Measurements from ENCODE around the gene KRTAP5-11. TPM values are rescaled to one million over a fixed set of nuclear protein-coding genes. Genes with fewer than 3 reads are reported as not detected.
"Not testable (repeated sequence)": the region's sequence is repeated elsewhere in the genome, so short reads cannot be mapped to it uniquely, and the experiment has no call there.

Gene KRTAP5-11
- not detected for polyA plus RNA-seq

DNA sequence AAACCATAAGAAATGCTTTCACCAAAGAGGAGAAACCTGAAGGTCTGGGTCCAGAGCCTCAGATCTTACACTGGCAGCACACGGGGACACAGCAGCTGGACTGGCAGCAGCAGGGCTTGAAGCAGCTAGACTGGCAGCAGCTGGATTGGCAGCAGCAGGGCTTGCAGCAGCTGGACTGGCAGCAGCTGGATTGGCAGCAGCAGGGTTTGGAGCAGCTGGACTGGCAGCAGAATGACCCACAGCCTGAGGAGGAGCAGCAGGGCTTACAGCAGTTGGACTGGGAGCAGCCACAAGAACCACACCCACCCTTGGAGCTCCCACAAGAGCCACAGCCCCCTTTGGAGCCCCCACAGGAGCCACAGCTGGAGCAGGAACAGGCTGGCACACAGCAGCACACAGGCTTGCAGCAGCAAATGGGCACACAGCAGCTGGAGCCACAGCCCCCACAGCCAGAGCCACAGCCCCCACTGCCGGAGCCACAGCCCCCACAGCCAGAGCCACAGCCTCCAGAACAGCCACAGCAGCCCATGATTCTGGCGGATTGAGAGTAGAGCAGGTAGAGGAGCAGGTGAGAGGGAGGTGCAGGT lies at the start of gene KRTAP5-11:
Gene KRTAP5-11, minus strand, starts transcription at position 567 of the 587 bp plus-strand sequence. Its CDS starts 38 bp downstream, at position 529.
- H3K27ac Mint-ChIP-seq = no peak within 1 kb of the TSS
- H3K36me3 Mint-ChIP-seq = no peaks in the 10 kb centered on the region
- H3K9me3 Mint-ChIP-seq = no peaks in the 10 kb centered on the region
- peaks cover 4 to 9% (median 7%) of the 10 kb centered on the region in 3 donors for H3K27me3 Mint-ChIP-seq (ENCODE audit: low read depth in 3 of 3)
- DNase-seq = no peak
- H3K4me3 Mint-ChIP-seq = no peak within 1 kb of the TSS
- peaks cover 4 to 6% of the 10 kb centered on the region in 2 donors for H3K4me1 Mint-ChIP-seq

GRCh38 chr11:71631551-71631950 lies 48.9 kb upstream of the KRTAP5-11 start:
- not testable (repeated sequence) for H3K27me3 Mint-ChIP-seq (ENCODE audit: low read depth in 3 of 3); H3K9me3 Mint-ChIP-seq; H3K27ac Mint-ChIP-seq; H3K36me3 Mint-ChIP-seq; DNase-seq; H3K4me1 Mint-ChIP-seq; H3K4me3 Mint-ChIP-seq

GRCh38 chr11:71630071-71630470 lies 47.4 kb upstream of the KRTAP5-11 start:
- H3K9me3 Mint-ChIP-seq; H3K4me1 Mint-ChIP-seq; DNase-seq; H3K27ac Mint-ChIP-seq; H3K27me3 Mint-ChIP-seq (ENCODE audit: low read depth in 3 of 3); H3K36me3 Mint-ChIP-seq; H3K4me3 Mint-ChIP-seq: not testable (repeated sequence)

DNA sequence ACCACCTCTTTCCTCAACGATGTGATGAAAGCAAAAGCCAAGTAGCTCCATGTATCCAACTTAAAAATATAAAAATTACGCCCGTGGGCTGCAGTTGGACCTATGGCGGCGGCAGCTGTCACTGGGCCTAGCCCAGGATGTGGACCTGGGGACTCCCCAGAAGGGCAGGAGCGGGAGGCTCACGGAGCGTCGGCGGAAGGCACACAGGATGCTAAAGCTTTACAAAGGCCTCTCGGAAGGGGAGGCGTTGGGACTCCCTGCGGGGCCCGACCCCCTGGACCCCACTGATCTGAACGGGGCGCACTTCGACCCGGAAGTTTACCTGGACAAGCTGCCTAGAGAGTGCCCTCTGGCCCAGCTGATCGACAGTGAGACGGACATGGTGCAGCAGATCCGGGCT lies 46.3 kb upstream of the KRTAP5-11 start:
- H3K4me3 Mint-ChIP-seq; H3K27ac Mint-ChIP-seq; H3K9me3 Mint-ChIP-seq; H3K27me3 Mint-ChIP-seq (ENCODE audit: low read depth in 3 of 3); H3K36me3 Mint-ChIP-seq; DNase-seq; H3K4me1 Mint-ChIP-seq: not testable (repeated sequence)

DNA sequence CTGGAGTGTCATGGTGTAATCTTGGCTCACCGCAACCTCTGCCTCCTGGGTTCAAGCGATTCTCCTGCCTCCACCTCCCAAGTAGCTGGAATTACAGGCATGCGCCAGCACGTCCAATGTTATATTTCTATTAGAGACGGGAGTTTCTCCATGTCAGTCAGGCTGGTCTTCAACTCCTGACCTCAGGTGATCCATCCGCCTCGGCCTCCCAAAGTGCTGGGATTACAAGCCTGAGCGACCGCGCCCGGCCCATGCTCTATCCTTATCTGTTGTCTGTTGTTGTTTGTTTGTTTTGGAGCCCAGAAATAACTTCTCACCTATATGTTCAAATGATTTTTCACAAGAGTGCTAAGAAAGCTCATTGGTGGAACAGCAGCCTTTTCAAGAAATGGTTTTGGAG lies 40.6 kb upstream of the KRTAP5-11 start:
- not testable (repeated sequence) for H3K27ac Mint-ChIP-seq; H3K36me3 Mint-ChIP-seq; DNase-seq; H3K4me3 Mint-ChIP-seq; H3K9me3 Mint-ChIP-seq; H3K27me3 Mint-ChIP-seq (ENCODE audit: low read depth in 3 of 3); H3K4me1 Mint-ChIP-seq

- not testable (repeated sequence) for H3K4me3 Mint-ChIP-seq; DNase-seq; H3K27ac Mint-ChIP-seq; H3K27me3 Mint-ChIP-seq (ENCODE audit: low read depth in 3 of 3); H3K4me1 Mint-ChIP-seq; H3K9me3 Mint-ChIP-seq; H3K36me3 Mint-ChIP-seq
Observed at GRCh38 chr11:71622561-71622960, 39.9 kb upstream of the KRTAP5-11 start.

DNA sequence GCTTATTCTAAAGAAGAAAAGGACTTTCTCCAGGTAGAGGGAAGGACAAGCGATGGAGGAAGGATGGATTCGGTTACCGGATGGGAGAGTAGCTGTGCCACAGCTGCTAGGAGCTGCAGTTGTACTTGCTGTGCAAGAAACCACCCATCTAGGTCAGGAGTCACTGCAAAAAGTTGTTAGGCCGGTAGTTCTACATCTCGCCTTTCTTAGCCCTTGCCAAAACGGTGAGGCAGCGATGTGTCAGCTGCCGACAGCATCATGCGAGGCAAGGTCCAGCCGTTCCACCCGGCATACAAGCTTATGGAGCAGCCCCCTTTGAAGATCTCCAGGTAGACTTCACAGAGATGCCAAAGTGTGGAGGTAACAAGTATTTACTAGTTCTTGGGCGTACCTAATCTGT lies 32.3 kb upstream of the KRTAP5-11 start:
- not testable (repeated sequence) for DNase-seq; H3K4me1 Mint-ChIP-seq; H3K27me3 Mint-ChIP-seq (ENCODE audit: low read depth in 3 of 3); H3K9me3 Mint-ChIP-seq; H3K36me3 Mint-ChIP-seq; H3K4me3 Mint-ChIP-seq; H3K27ac Mint-ChIP-seq

- not testable (repeated sequence) for H3K36me3 Mint-ChIP-seq; H3K4me3 Mint-ChIP-seq; H3K4me1 Mint-ChIP-seq; H3K27ac Mint-ChIP-seq; DNase-seq; H3K9me3 Mint-ChIP-seq; H3K27me3 Mint-ChIP-seq (ENCODE audit: low read depth in 3 of 3)
Observed at GRCh38 chr11:71614366-71614917, 31.8 kb upstream of the KRTAP5-11 start.

GRCh38 chr11:71613931-71614330 lies 31.3 kb upstream of the KRTAP5-11 start:
- DNase-seq; H3K36me3 Mint-ChIP-seq; H3K27ac Mint-ChIP-seq; H3K4me1 Mint-ChIP-seq; H3K4me3 Mint-ChIP-seq; H3K27me3 Mint-ChIP-seq (ENCODE audit: low read depth in 3 of 3); H3K9me3 Mint-ChIP-seq: not testable (repeated sequence)

DNA sequence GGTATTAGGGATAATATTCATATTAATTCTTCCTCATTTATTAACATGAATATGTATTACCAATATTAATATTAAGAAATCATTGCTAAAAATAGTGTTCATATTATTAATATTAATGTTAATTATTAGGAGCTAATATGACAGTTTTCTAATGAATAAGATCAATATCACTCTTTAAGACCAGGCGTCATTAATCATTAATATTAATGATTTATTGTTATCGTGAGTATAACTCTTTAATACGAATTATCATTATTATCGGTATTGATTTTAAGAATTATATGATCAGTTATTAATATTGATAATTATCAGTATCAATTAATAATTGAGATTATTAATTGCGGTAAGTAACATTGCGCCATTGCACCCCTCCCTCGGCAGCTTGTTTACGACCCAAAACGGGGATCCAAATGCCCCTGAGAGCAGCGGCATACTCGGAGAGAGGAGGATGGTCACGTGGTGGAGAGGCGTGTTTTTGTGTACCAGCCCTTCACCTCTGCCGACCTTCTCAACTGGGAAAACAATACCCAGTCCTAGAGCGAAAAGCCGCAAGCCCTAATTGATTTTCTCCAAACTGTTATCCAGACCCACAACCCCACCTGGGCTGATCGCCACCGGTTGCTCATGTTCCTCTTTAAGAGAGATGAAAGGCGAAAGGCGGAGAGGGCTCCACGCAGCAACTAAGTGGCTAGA lies 28.7 kb upstream of the KRTAP5-11 start:
- DNase-seq; H3K27ac Mint-ChIP-seq; H3K36me3 Mint-ChIP-seq; H3K9me3 Mint-ChIP-seq; H3K4me1 Mint-ChIP-seq; H3K27me3 Mint-ChIP-seq (ENCODE audit: low read depth in 3 of 3); H3K4me3 Mint-ChIP-seq: not testable (repeated sequence)

DNA sequence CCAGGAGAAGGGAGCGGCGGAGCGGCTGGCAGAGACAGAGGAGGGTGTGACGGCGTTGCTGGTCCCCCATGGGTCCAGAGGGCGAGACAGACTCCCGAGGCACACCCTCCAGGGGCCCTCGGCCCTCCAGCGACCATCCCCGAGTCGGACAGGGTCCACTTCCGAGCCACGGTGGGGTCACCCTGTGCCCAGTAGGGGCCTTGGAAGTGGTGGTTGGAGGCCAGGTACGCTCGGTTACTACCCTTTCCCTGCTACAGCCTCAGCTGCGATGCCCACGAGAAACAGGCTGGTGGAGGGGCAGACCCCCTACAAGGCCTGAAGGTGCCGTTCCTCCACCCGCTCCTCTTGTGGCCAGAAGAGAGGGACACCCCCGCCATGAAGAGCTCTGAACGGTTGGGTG lies 25.6 kb upstream of the KRTAP5-11 start:
- H3K9me3 Mint-ChIP-seq; H3K27ac Mint-ChIP-seq; H3K36me3 Mint-ChIP-seq; H3K4me1 Mint-ChIP-seq; H3K4me3 Mint-ChIP-seq; DNase-seq; H3K27me3 Mint-ChIP-seq (ENCODE audit: low read depth in 3 of 3): not testable (repeated sequence)

DNA sequence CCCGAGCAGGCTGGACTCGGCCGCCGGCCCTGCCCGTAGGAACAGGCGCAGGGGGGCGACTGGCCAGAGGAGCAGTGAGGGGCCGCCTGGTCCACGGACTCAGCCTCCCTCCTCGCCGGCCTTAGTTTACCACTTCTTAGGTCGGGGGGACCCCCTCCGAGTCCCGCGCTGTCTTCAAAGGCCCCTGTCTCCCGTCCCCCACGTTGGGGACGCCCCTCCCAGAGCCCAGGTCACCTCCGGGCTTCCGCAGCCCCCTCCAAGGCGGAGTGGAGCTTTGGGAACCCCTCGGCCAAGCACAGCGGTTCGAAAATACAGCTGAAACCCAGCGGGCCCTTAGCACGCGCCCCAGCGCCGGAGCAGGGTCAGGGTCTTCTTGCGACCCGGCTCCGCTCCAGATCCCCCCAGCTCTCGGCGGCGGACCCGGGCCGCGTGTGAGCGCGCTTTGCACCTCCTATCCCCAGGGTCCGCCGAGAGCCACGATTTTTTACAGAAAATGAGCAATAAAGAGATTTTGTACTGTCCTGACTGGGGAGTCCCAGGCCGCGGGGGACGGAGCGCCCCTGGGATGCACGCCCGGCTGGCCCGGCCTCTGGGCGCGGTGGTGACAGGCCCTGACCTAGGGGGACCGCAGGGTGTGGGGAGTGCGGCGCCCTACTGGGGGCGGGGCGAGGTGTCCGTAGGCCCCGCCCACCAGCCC lies 25.0 kb upstream of the KRTAP5-11 start:
- not testable (repeated sequence) for H3K36me3 Mint-ChIP-seq; H3K27ac Mint-ChIP-seq; H3K4me1 Mint-ChIP-seq; DNase-seq; H3K4me3 Mint-ChIP-seq; H3K27me3 Mint-ChIP-seq (ENCODE audit: low read depth in 3 of 3); H3K9me3 Mint-ChIP-seq

DNA sequence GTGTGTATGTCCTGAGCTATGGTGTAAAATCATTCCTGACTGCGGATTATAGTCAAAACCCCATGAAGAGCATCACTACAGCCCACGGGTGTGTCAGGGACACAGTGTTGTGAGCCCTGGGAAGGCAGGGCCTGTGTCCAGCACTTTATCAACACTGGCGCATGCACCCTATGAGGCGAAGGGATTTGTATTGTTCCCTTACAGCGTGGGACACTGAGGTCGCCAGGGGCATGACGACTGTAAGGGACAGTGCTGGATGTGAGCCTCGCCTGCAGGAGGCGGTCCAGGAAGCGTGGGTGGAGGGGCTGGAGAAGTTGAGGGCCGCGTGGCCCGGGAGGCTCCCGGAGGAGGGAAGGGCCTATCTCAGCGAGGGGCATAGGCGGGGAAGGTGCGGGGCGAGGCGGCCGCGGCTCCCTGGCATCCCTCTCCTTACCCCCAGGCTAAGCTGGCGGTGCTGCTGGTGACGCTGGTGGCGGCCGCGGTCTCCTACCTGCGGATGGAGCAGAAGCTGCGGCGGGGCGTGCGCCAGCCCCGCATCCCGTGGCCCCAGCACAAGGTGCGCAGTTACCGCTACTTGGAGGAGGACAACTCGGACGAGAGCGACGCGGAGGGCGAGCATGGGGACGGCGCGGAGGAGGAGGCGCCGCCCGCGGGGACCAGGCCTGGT lies 24.3 kb upstream of the KRTAP5-11 start:
- H3K36me3 Mint-ChIP-seq; H3K27me3 Mint-ChIP-seq (ENCODE audit: low read depth in 3 of 3); DNase-seq; H3K9me3 Mint-ChIP-seq; H3K27ac Mint-ChIP-seq; H3K4me1 Mint-ChIP-seq: not testable (repeated sequence)
- H3K4me3 Mint-ChIP-seq = peak overlapping the region in 1 of 5 donors; percentile 27

DNA sequence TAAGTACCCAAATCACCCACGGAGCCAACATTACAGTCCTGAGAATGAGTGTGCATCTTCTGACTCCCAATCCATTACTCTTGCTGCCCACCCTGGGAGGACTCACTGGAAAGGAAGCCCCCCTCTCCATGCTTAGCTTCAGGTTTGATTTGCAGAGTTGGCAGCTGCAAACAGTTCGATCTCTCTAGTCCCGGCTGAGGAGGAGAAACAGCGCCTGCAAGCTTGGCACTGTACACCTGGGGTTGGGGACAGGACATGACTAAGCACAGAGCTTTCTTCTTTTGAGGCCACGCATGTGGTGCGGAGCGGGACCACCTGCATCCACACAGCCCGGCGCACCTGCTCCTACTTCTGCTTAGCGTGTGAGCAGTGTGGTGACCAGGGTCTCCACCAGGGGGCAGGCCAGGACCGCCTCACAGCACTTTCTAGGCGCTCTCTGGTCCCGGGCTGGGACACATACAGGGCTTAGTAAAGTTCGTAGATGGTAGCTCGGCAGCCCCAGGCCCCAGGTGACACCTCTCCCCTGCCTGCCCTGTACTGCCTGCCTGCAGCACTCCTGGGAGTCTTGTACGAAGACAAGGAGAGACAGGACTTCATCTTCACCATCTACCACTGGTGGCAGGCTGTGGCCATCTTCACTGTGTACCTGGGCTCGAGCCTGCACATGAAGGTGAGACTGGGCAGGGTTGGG lies 22.3 kb upstream of the KRTAP5-11 start:
- not testable (repeated sequence) for H3K4me1 Mint-ChIP-seq, H3K4me3 Mint-ChIP-seq, DNase-seq, H3K27ac Mint-ChIP-seq, H3K9me3 Mint-ChIP-seq, H3K36me3 Mint-ChIP-seq
- H3K27me3 Mint-ChIP-seq (ENCODE audit: low read depth in 3 of 3) = peaks cover 5 to 11% (median 6%) of the 10 kb centered on the region in 3 donors
